ENCODE data around the gene ZNF611.

The ZNF611 gene

DNA sequence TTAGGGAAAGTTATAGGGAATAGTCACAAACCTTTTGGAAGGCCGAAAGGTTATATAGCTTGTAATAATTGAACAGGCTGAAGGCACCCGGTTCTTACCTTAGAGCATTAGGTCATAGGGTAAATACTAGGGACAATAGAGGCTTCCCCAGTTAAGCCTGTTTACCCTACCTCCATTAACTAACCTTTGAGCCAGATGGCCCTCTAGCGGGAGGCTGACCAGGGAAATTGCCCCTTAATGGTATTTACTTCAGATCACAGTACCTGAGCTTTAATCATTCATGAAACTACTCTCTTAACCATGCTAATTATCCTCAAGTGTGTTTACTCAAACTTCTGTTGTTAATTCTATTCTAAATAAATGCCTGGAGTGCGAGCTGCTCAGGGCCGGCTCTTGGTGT lies 76.2 kb downstream of the ZNF611 start:
- H3K4me3 ChIP-seq (ENCODE audit: severe bottlenecking): no peak overlapping the region
- H3K27ac ChIP-seq (ENCODE audit: poor library complexity, severe bottlenecking): no peak overlapping the region
- H3K4me1 ChIP-seq (ENCODE audit: insufficient read depth, poor library complexity, severe bottlenecking): peaks cover 10% of the 10 kb centered on the region
- DNase-seq (ENCODE audit: low spot score) (no peak), ATAC-seq (ENCODE audit: low read depth) (no peak)
- no peaks in the 10 kb centered on the region for H3K9me3 ChIP-seq (ENCODE audit: severe bottlenecking)
- TF ChIP-seq, protein P1, sequence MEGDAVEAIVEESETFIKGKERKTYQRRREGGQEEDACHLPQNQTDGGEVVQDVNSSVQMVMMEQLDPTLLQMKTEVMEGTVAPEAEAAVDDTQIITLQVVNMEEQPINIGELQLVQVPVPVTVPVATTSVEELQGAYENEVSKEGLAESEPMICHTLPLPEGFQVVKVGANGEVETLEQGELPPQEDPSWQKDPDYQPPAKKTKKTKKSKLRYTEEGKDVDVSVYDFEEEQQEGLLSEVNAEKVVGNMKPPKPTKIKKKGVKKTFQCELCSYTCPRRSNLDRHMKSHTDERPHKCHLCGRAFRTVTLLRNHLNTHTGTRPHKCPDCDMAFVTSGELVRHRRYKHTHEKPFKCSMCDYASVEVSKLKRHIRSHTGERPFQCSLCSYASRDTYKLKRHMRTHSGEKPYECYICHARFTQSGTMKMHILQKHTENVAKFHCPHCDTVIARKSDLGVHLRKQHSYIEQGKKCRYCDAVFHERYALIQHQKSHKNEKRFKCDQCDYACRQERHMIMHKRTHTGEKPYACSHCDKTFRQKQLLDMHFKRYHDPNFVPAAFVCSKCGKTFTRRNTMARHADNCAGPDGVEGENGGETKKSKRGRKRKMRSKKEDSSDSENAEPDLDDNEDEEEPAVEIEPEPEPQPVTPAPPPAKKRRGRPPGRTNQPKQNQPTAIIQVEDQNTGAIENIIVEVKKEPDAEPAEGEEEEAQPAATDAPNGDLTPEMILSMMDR (IDR thresholded peaks at IDR 0.05; ENCODE audit: poor library complexity, severe bottlenecking): no peak
- H3K36me3 ChIP-seq (ENCODE audit: low read depth): peaks cover 44% of the 10 kb centered on the region
- no peaks in the 10 kb centered on the region for H3K27me3 ChIP-seq (ENCODE audit: insufficient read depth, poor library complexity, severe bottlenecking)

DNA sequence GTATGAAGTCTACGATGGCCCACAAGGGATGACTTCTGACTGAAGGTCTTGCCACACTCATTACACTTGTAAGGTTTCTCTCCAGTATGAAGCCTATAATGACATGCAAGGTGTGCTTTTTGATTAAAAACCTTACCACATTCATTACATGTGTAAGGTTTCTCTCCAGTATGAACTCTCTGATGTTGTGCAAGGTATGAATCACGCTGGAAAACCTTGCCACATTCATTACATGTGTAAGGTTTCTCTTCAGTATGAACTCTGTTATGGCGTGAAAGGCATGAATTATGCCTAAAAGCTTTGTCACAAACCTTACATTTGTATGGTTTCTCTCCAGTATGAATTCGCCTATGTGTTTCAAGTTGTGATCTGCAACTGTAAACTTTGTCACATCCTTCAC lies 81.7 kb downstream of the ZNF611 start:
- ATAC-seq (ENCODE audit: low read depth): no peak
- H3K27ac ChIP-seq (ENCODE audit: poor library complexity, severe bottlenecking): no peak overlapping the region

More for the DNA sequence above, 81.7 kb downstream of the ZNF611 start:
- no peak for DNase-seq (ENCODE audit: low spot score)
- Histone ChIP-seq H3K4me3 (ENCODE audit: severe bottlenecking) (no peak overlapping the region), H3K4me1 (ENCODE audit: insufficient read depth, poor library complexity, severe bottlenecking) (no peaks in the 10 kb centered on the region), H3K27me3 (ENCODE audit: insufficient read depth, poor library complexity, severe bottlenecking) (no peaks in the 10 kb centered on the region), H3K9me3 (ENCODE audit: severe bottlenecking) (no peaks in the 10 kb centered on the region), H3K36me3 (ENCODE audit: low read depth) (peaks cover 37% of the 10 kb centered on the region)
- TF ChIP-seq, protein P1 (IDR thresholded peaks at IDR 0.05; ENCODE audit: poor library complexity, severe bottlenecking): no peak
